ES-I3 (cell line): ENCODE measurements around the gene VAV1.
"Not testable (repeated sequence)": the region's sequence is repeated elsewhere in the genome, so short reads cannot be mapped to it uniquely, and the experiment has no call there.

Experiments used
- H3K36me3 ChIP-seq: 2 replicates; pipeline ENCODE4 v1.6.1; 2013; ENCODE audit warnings: mild to moderate bottlenecking, low read length, control low read depth, moderate library complexity; ENCODE audit not compliant: insufficient read depth
- H3K4me1 ChIP-seq: 2 replicates; pipeline ENCODE4 v1.6.1; 2013; ENCODE audit warnings: mild to moderate bottlenecking, control low read depth, low read length; ENCODE audit not compliant: insufficient read depth
- H3K9ac ChIP-seq: 2 replicates; pipeline ENCODE4 v1.6.1; 2013; ENCODE audit warnings: low read depth, mild to moderate bottlenecking, low read length, moderate library complexity
- H3K9me3 ChIP-seq: 2 replicates; pipeline ENCODE4 v1.6.1; 2013; ENCODE audit warnings: mild to moderate bottlenecking, low read length, moderate library complexity; ENCODE audit not compliant: control insufficient read depth, insufficient read depth

The VAV1 gene

DNA sequence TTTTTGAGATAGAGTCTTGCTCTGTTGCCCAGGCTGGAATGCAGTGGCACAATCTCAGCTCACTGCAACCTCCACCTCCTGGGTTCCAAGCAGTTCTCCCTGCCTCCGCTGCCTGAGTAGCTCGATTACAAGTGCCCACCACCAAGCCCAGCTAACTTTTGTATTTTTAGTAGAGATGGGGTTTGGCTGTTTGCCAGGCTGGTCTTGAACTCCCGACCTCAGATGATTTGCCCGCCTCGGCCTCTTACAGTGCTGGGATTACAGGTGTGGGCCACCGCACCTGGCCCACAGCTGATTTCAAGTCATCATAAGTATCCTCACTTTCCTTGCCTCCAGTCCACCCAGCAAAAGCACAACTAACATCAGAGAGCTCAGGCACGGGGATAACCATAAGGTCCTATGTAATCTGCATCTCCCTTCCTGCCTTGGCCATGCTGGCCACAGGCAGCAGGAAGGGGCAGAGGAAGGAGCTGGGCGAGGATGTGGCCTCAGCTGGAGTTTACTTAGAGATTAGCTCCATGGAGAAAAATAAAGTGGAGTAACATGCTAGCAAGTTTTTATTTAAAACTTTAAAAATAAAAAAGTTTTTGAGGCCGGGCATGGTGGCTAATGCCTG lies 91.9 kb downstream of the VAV1 start:
- H3K9me3 ChIP-seq: no peaks in the 10 kb centered on the region
- no peaks in the 10 kb centered on the region for H3K4me1 ChIP-seq
- H3K36me3 ChIP-seq: no peaks in the 10 kb centered on the region
- H3K9ac ChIP-seq: no peak overlapping the region

DNA sequence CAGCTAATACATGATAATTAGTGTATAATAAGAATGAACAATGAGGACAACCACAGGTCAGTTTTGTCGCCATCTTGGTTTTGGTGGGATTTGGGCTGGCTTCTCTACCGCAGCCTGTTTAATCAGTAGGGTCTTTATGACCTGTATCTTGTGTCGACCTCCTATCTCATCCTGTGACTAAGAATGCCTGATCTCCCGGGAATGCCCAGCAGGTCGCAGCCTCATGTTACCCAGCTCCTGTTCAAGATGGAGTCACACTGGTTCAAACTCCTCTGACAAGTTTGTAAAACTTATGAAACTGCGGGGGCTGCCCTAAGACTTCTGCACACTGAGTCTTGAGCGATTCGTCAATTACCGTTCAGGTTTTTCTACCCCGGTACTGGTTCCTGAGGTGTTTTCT lies 93.3 kb downstream of the VAV1 start:
- no peaks in the 10 kb centered on the region for H3K36me3 ChIP-seq
- no peaks in the 10 kb centered on the region for H3K9me3 ChIP-seq
- H3K9ac ChIP-seq: no peak overlapping the region
- no peaks in the 10 kb centered on the region for H3K4me1 ChIP-seq

DNA sequence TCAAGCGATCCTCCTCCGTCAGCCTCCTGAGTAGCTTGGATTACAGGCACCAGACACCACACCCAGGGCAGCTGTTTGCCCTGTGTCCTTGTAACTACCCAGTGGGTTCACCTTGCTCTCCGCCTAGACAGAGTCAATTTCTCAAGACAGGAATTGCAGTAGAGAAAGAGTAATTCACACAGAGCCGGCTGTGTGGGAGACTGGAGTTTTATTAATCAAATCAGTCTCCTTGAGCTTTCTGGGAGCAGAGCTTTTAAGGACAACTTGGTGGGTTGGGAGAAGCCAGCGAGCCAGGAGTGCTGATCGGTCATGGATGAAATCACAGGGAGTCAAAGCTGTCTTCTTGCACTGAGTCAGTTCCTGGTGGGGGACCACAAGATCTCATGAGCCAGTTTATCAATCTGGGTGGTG lies 94.2 kb downstream of the VAV1 start:
- H3K9ac ChIP-seq: no peak overlapping the region
- H3K36me3 ChIP-seq: no peaks in the 10 kb centered on the region
- no peaks in the 10 kb centered on the region for H3K4me1 ChIP-seq
- no peaks in the 10 kb centered on the region for H3K9me3 ChIP-seq

DNA sequence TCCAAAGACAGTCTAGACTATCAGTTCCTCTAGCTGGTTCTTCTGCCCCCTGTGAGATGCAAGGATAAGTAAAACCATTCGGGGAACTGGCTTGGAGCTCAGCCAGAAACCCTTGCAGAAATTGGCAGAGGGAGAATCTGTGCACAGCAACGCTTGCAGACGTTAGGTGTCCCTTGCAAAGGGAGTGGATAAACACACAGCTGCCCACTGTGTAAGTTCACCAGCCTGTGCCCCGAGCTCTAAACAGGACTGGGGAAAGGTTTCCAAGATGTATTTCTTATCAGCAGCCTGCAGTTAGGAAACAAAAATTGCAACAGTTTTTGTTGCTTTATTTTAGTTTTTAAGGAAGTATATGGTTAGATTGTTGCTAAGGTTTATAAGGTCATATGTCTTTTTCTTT lies 95.8 kb downstream of the VAV1 start:
- Histone ChIP-seq H3K9me3 (no peaks in the 10 kb centered on the region; the same call in 1 of the 2 replicates), H3K9ac (no peak overlapping the region), H3K4me1 (no peaks in the 10 kb centered on the region), H3K36me3 (no peaks in the 10 kb centered on the region)

DNA sequence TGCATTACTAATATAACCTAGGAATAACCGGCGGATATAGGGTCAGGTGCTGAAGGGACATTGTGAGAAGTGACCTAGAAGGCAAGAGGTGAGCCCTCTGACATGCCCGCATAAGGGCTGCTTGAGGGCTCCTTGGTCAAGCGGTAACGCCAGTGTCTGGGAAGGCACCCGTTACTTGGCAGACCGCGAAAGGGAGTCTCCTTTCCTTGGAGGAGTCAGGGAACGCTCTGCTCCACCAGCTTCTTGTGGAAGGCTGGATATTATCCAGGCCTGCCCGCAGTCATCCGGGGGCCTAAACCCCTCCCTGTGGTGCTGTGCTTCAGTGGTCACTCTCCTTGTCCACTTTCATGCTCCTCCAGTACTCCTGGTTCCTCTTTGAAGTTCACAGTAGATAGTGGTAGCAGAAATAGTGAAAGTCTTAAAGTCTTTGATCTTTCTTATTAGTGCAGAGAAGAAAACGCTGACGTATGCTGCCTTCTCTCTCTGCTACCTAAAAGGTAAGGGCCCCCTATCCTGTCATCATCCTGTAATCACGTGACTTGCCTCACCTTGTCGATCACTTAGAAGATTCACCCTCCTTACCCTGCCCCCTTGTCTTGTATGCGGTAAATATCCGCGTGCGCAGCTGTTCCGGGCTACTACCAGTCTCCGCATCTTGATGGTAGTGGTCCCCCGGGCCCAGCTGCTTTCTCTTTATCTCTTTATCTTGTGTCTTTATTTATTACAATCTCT lies 96.8 kb downstream of the VAV1 start:
- not testable (repeated sequence) for H3K4me1 ChIP-seq, H3K9me3 ChIP-seq, H3K9ac ChIP-seq, H3K36me3 ChIP-seq

DNA sequence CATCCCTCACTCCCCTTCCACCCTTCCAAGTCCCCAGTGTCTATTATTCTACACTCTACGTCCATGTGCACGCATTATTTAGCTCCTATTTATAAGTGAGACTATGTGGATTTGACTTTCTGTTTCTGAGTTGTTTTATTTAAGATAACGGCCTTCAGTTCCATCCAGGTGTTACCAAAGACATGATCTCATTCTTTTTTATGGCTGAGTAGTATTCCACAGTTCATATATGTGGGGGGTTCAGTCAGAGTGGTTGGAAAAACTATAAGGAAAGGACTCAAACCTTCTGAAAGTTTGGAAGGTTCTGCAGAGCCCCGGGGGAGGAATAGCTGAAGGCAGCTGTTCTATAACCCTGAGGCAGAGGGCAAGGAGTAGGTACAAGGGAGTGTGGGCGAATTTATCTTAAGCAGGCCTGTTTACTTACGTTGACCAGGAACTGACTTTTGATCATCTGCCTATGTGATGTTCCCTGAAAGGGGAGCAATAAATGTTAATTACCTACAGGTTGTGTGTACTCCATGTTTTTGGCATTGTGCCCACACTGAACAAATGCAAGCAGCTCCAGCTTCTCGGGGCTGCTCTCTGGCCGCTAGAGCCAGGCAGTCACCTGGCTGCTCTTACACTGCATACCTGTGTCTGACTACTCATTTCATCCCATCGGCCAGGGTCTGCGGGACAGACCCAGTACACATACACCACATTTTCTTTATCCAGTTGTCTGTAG lies 101.4 kb downstream of the VAV1 start:
- H3K9ac ChIP-seq: no peak overlapping the region
- no peaks in the 10 kb centered on the region for H3K36me3 ChIP-seq
- peaks cover 3% of the 10 kb centered on the region; the same call in 1 of the 2 replicates for H3K9me3 ChIP-seq
- no peaks in the 10 kb centered on the region for H3K4me1 ChIP-seq

DNA sequence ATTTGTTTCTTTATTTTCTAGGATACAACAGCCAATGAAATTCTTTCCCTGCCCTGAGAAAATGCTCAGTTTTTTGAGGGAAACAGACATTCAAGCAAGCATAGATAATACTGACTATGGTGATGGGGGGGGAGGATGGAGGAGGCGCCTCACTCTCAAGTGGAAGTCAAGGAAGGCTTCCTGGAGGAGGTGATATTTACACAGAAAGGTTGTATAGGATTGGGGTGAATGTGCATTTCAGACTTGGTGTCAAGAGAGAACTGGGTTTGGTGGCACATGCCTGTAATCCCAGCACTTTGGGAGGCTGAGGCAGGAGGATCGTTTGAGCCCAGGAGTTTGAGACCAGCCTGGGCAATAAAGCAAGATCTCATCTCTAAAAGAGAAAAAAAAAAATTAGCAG lies 102.7 kb downstream of the VAV1 start:
- no peak overlapping the region for H3K9ac ChIP-seq
- no peaks in the 10 kb centered on the region for H3K36me3 ChIP-seq
- peaks cover 3% of the 10 kb centered on the region; the same call in 1 of the 2 replicates for H3K9me3 ChIP-seq
- H3K4me1 ChIP-seq: no peaks in the 10 kb centered on the region

DNA sequence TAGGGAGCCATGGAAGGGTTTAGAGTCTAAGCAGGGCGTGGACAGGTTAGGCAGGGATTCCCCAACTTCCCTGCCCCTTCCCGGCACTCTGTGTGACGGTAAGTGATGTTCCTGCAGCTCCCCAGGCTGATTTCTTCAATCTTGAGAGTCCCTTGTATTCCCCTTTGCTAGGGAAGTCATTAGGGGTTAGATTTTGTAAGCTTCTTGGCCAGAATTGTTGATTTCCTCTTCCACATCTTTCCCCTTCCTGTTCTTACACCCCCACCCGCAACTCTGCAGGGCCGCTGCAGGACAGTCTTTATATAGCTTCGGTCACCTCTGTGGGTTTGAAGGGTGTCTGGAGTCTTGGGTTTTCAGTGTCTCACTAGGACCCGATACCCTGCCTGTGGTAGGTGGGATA lies 104.2 kb downstream of the VAV1 start:
- Histone ChIP-seq H3K9ac (no peak overlapping the region), H3K9me3 (peaks cover 3% of the 10 kb centered on the region; the same call in 1 of the 2 replicates), H3K4me1 (no peaks in the 10 kb centered on the region), H3K36me3 (no peaks in the 10 kb centered on the region)

DNA sequence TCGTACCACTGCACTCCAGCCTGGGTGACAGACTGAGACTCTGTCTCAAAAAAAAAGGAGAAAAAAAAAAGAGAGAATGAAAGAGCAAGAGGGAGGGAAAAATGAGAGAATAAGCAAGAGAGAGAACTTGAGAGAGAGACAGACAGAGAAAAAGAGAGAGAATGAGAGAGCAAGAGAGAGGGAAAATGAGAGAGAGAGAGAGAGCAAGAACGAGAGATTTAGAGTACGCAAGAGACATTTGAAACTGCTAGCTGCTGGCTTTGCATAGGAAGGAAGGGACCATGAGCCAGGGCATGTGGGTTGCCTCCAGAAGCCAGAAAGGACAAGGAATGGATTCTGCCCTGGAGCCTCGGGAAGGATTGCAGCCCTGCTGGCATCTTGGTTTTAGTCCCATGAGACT lies 105.3 kb downstream of the VAV1 start:
- no peaks in the 10 kb centered on the region for H3K36me3 ChIP-seq
- H3K9ac ChIP-seq: no peak overlapping the region
- H3K4me1 ChIP-seq: no peaks in the 10 kb centered on the region
- H3K9me3 ChIP-seq: peaks cover 3% of the 10 kb centered on the region; the same call in 1 of the 2 replicates

DNA sequence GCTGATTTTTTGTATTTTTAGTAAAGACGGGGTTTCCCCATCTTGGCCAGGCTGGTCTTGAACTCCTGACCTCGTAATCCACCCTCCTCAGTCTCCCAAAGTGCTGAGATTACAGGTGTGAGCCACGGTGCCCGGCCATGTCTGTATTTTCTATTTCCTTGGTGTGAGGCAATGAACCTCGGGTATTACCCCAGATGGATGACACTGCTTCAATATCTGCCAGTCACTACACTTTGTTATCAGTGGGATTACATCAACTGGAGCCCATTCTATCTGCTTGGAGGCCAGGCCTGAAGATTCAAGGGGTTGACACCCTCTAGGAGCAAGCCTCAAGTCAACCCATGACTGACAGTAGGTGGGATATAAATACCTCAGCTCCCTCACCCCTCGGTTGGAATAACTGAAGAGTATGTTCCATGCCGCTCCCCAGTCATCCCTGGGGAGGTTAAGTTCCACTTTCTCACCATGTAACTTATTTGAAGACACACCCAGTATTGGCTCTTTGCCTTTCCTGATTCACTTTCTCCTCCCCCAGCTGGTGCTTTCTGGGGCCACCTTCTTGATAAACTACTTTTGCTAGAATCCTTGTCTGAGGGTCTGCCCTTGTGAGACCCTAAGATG lies 113.9 kb downstream of the VAV1 start:
- H3K9me3 ChIP-seq: no peaks in the 10 kb centered on the region
- H3K9ac ChIP-seq: no peak overlapping the region
- no peaks in the 10 kb centered on the region for H3K36me3 ChIP-seq
- H3K4me1 ChIP-seq: no peaks in the 10 kb centered on the region

DNA sequence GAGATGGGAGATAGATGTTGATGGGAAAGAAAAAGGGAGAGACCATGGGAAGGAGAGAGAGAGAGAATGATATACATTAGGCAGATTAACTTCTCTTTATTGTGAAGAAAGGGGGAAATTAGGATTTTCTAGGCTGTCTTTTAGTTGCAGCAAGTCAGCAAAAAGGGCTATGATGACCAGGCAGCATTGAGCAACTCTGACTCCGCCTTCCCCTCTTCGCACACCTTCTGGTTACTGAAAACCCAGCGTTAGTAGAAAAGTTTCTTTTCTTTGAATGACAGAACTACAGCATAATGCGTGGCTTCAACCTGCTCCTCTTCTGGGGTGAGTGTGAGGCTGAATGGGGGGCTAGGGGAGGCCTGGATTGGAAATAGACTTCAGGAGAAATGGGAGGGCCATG lies 114.8 kb downstream of the VAV1 start, which contains the start of gene ADGRE1:
TSS of gene ADGRE1 (plus strand) at position 264 of the 400 bp plus-strand sequence. CDS start at position 294, 30 bp downstream.
- Histone ChIP-seq H3K9ac (no peak within 1 kb of the TSS), H3K9me3 (no peaks in the 10 kb centered on the region), H3K36me3 (no peaks in the 10 kb centered on the region), H3K4me1 (no peaks in the 10 kb centered on the region)

DNA sequence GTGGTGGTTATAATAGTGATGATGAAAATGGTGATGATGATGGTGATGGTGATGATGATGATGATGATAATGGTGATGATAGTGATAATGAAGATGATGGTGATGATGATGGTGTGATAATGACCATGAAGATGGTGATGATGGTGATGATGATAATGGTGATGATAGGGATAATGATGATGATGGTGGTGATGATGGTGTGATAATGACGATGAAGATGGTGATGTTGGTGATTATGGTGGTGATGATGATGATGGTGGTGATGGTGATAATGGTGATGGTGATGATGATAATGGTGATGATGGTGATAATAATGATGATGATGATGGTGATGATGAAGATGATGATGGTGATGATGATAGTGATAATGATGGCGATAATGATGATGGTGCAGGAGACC lies 116.5 kb downstream of the VAV1 start:
- H3K9ac ChIP-seq: no peak overlapping the region
- no peaks in the 10 kb centered on the region for H3K9me3 ChIP-seq
- no peaks in the 10 kb centered on the region for H3K36me3 ChIP-seq
- H3K4me1 ChIP-seq: no peaks in the 10 kb centered on the region

DNA sequence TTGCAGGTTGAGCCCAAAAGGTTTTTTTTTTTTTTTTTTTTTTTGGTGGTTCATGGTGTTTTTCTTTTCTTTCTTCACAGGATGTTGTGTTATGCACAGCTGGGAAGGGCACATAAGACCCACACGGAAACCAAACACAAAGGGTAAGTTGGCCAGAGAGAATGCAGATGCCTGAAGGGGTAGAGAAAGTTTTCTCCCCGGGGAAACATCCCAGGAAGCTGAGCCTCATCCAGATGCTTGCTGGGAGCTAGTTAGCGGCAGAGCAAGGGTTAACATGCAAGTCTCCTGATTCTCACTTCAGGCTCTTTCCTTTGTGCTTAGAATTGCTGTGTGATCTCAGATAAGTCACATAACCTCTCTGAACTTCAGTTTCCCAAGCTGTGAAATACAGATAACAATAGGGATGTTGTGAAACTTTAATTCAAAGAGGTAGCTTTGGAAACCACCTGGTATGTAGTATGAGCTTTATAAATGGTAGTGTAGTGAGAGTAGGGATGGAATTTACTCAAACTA lies 117.9 kb downstream of the VAV1 start:
- H3K9me3 ChIP-seq: no peaks in the 10 kb centered on the region
- H3K36me3 ChIP-seq: no peaks in the 10 kb centered on the region
- H3K9ac ChIP-seq: no peak overlapping the region
- no peaks in the 10 kb centered on the region for H3K4me1 ChIP-seq

DNA sequence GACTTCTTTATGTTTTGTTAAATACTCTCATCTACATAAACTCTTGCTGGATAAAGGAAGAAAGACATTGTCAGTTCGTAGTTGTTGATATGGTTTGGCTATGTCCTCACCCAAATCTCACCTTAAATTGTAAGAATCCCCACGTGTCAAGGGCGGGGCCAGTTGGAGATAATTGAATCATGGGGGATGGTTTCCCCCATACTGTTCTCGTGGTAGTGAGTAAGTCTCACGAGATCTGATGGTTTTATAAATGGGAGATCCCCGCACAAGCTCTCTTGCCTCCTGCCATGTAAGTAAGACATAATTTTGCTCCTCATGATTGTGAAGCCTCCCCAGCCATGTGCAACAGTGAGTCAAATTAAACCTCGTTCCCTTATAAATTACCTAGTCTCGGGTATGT lies 118.4 kb downstream of the VAV1 start:
- Histone ChIP-seq H3K9ac (no peak overlapping the region), H3K36me3 (no peaks in the 10 kb centered on the region), H3K9me3 (no peaks in the 10 kb centered on the region), H3K4me1 (no peaks in the 10 kb centered on the region)
